HG02763 (cell line): Measurements from ENCODE around the gene RBM42.
"Not testable (repeated sequence)": the region's sequence is repeated elsewhere in the genome, so short reads cannot be mapped to it uniquely, and the experiment has no call there.

Experiments
- ATAC-seq: cut with Tn5 transposase; IDR thresholded peaks from one replicate; pipeline ENCODE4 v1.9.1; 2021; ENCODE audit warnings: mild to moderate bottlenecking, moderate library complexity; ENCODE audit not compliant: unreplicated experiment

RBM42 gene

GRCh38 chr19:35628565-35629331 is at the start of gene RBM42:
Gene RBM42 (plus strand): TSS chr19:35629036. CDS start chr19:35629154, 118 bp downstream.
- ATAC-seq, result peak; percentile 96

GRCh38 chr19:35582760-35583159 is 46.1 kb upstream of the RBM42 start:
- no peak for ATAC-seq

GRCh38 chr19:35585848-35586247 is 43.0 kb upstream of the RBM42 start, which contains the start of gene PMIS2:
Gene PMIS2 (plus strand): TSS chr19:35586173. CDS start chr19:35586260, 87 bp downstream.
- ATAC-seq, result no peak

- ATAC-seq, result no peak
Observed at GRCh38 chr19:35587321-35587720, 41.5 kb upstream of the RBM42 start.

GRCh38 chr19:35590875-35591274 is 38.0 kb upstream of the RBM42 start:
- no peak for ATAC-seq

- no peak for ATAC-seq
Observed at GRCh38 chr19:35592226-35592625, 36.6 kb upstream of the RBM42 start.

GRCh38 chr19:35595026-35595425 is 33.8 kb upstream of the RBM42 start:
- not testable (repeated sequence) for ATAC-seq

GRCh38 chr19:35595928-35596327 is 32.9 kb upstream of the RBM42 start:
- no peak for ATAC-seq

GRCh38 chr19:35596366-35596999 is 32.4 kb upstream of the RBM42 start:
- ATAC-seq, result no peak

- ATAC-seq, result no peak
Observed at GRCh38 chr19:35601971-35602370, 26.9 kb upstream of the RBM42 start.

GRCh38 chr19:35604436-35604835 is 24.4 kb upstream of the RBM42 start:
- ATAC-seq, result not testable (repeated sequence)

GRCh38 chr19:35607170-35607569 is 21.7 kb upstream of the RBM42 start:
- ATAC-seq, result not testable (repeated sequence)

GRCh38 chr19:35607661-35608060 is 21.2 kb upstream of the RBM42 start:
- ATAC-seq, result no peak

- no peak for ATAC-seq
Observed at GRCh38 chr19:35608251-35608650, 20.6 kb upstream of the RBM42 start.

GRCh38 chr19:35609851-35610353 is 18.9 kb upstream of the RBM42 start:
- no peak for ATAC-seq

- ATAC-seq, result no peak
Observed at GRCh38 chr19:35612224-35612558, 16.6 kb upstream of the RBM42 start.

GRCh38 chr19:35612559-35613321 is 16.1 kb upstream of the RBM42 start, which contains the start of gene HAUS5:
Gene HAUS5 (plus strand): TSS chr19:35612735. CDS start chr19:35612795, 60 bp downstream.
- ATAC-seq, result peak; percentile 70

- no peak for ATAC-seq
Observed at GRCh38 chr19:35613574-35613973, 15.3 kb upstream of the RBM42 start.

GRCh38 chr19:35615036-35615435 is 13.8 kb upstream of the RBM42 start:
- ATAC-seq, result no peak

GRCh38 chr19:35618857-35619256 is 10.0 kb upstream of the RBM42 start:
- ATAC-seq, result no peak

GRCh38 chr19:35619290-35619923 is 9.4 kb upstream of the RBM42 start:
- ATAC-seq, result no peak
